OCI-LY1 (cell line): ENCODE measurements around the gene TIMP2.
"Not testable (repeated sequence)": the region's sequence is repeated elsewhere in the genome, so short reads cannot be mapped to it uniquely, and the experiment has no call there.

ENCODE experiments used
- CTCF ChIP-seq: fragments of 200-600 bp; sonication (generic), shearing (Covaris generic); IDR thresholded peaks from 2 replicates; pipeline ENCODE4 v1.5.1; 2017; ENCODE audit warnings: mild to moderate bottlenecking, antibody characterized with exemption, low read length, moderate library complexity, mixed read lengths
- EZH2 ChIP-seq: fragments of 200-600 bp; sonication (generic), shearing (Covaris generic); IDR thresholded peaks from 2 replicates; pipeline ENCODE4 v1.8.0; 2017; ENCODE audit warnings: borderline replicate concordance, mixed run types, mild to moderate bottlenecking, antibody characterized with exemption, low read length, moderate library complexity, mixed read lengths

- TF ChIP-seq CTCF, EZH2: not testable (repeated sequence)
Observed at GRCh38 chr17:78902231-78902630, 23.0 kb downstream of the TIMP2 start.
